ENCODE data around the gene IARS2.
"Not testable (repeated sequence)": the region's sequence is repeated elsewhere in the genome, so short reads cannot be mapped to it uniquely, and the experiment has no call there.

The IARS2 gene

DNA sequence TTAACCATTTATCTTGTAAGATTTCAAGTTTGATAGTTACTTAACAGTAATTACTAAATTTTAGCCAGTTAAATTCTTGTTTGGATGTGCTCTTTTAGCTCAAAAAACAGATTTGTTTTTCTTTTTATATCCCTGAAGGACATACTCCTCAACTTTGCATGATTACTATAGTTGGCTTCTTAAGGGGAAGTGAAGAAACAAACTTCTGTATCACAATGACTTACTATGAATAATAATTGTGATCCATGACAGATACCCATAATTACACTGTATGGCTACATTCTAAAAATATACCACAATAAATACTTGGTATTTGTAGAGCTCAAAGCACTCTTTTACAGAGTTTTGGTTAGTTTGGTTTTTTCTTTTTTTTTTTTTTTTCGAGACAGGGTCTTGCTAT is 55.8 kb downstream of the IARS2 start:
- TF ChIP-seq, protein P1, sequence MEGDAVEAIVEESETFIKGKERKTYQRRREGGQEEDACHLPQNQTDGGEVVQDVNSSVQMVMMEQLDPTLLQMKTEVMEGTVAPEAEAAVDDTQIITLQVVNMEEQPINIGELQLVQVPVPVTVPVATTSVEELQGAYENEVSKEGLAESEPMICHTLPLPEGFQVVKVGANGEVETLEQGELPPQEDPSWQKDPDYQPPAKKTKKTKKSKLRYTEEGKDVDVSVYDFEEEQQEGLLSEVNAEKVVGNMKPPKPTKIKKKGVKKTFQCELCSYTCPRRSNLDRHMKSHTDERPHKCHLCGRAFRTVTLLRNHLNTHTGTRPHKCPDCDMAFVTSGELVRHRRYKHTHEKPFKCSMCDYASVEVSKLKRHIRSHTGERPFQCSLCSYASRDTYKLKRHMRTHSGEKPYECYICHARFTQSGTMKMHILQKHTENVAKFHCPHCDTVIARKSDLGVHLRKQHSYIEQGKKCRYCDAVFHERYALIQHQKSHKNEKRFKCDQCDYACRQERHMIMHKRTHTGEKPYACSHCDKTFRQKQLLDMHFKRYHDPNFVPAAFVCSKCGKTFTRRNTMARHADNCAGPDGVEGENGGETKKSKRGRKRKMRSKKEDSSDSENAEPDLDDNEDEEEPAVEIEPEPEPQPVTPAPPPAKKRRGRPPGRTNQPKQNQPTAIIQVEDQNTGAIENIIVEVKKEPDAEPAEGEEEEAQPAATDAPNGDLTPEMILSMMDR (IDR thresholded peaks at IDR 0.05; ENCODE audit: extremely low read depth, insufficient read depth, missing control alignments): no peak
- no peak for DNase-seq (ENCODE audit: low spot score)
- in situ Hi-C loops (cut with MboI; ENCODE audit: low pct_unique_long_range_greater_than_20kb, low sequenced_read_pairs, unreplicated experiment): no loop called here

DNA sequence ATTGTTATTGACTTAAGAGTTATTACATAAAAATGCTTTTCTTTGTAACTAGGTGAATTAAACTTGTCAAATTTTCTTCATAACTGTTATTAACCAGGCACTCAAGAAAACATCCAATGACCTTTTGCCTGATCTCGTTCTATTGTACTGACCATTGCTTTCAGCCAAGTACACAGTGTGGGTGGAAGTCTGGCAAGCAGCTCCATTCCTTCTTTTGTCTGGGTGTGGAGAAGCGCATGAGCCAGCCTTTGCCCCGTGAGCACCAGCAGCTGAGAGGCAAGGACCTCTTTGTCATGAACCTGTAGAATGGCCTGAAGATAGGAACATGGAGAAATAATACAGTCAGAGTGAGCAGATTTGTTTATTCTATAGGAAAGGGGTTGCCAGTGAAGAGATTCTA is 57.5 kb downstream of the IARS2 start:
- TF ChIP-seq, protein P1 (IDR thresholded peaks at IDR 0.05; ENCODE audit: extremely low read depth, insufficient read depth, missing control alignments): no peak
- in situ Hi-C loops (cut with MboI; ENCODE audit: low pct_unique_long_range_greater_than_20kb, low sequenced_read_pairs, unreplicated experiment): no loop called here
- no peak for DNase-seq (ENCODE audit: low spot score)

DNA sequence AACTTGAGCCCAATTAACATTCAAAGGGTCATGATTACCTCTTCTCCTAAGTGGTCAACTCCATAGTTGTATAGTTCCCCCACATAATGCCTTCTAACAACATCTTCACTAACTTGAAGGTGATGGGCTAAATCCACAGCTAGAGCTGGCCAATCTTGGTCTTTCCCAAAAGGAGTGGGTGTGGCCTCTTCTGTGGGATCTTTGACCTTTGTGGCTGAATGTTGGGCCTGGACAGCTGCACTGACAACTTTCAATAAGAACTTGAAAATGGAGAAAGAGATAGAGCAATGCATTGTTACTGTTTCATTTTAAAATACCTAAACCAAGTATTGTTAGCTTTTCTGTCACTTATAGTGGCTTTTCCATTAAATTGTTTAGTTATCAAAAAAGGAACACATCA is 59.2 kb downstream of the IARS2 start:
- in situ Hi-C loops (cut with MboI; ENCODE audit: low pct_unique_long_range_greater_than_20kb, low sequenced_read_pairs, unreplicated experiment): no loop called here
- TF ChIP-seq, protein P1 (IDR thresholded peaks at IDR 0.05; ENCODE audit: extremely low read depth, insufficient read depth, missing control alignments): no peak
- DNase-seq (ENCODE audit: low spot score): no peak

DNA sequence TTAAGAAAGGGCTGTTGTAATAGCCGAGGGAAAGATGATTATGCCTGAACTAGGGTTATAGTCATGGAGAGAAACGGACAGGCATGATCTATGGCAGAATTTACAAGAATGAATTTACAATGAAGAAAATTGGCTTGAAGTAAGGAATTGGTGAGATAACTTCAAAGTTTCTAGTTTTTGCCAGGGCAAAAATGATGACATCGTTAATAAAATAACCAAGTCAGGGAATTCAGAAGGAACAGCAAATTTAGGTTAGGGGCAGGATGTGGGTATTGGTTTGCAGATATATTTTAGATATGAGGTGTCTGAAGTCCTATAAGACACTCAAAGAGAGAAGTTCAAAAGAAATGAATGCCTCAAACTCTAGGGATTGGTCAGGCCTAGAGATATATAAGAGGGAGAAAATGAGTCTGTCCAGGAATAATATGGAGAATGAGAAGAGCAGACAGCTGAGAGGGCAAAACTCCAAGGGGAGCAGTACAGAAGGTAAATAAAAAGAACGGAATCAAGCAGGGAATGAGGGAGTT is 62.8 kb downstream of the IARS2 start:
- TF ChIP-seq, protein P1 (IDR thresholded peaks at IDR 0.05; ENCODE audit: extremely low read depth, insufficient read depth, missing control alignments): no peak
- no peak for DNase-seq (ENCODE audit: low spot score)
- in situ Hi-C loops (cut with MboI; ENCODE audit: low pct_unique_long_range_greater_than_20kb, low sequenced_read_pairs, unreplicated experiment): no loop called here

DNA sequence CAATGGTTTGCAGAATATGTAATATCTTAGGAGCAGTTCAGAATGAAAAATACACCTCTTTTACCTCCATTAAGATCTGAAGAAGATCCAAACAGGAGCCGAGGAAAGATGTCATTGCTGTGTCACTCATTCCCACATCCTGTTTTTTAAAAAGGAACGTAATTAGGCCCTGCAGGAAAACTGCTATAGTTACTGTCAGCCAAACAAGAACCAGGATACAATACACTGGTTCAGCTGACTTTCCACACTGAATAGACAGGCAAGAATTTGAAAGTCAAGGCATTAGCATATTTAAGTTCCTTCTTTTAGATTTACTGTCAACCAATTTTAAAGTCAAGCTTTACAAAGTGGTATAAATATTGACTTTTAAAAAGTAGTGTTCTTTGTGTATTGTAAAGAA is 63.8 kb downstream of the IARS2 start:
- TF ChIP-seq, protein P1 (IDR thresholded peaks at IDR 0.05; ENCODE audit: extremely low read depth, insufficient read depth, missing control alignments): no peak
- no peak for DNase-seq (ENCODE audit: low spot score)
- in situ Hi-C loops (cut with MboI; ENCODE audit: low pct_unique_long_range_greater_than_20kb, low sequenced_read_pairs, unreplicated experiment): no loop called here

DNA sequence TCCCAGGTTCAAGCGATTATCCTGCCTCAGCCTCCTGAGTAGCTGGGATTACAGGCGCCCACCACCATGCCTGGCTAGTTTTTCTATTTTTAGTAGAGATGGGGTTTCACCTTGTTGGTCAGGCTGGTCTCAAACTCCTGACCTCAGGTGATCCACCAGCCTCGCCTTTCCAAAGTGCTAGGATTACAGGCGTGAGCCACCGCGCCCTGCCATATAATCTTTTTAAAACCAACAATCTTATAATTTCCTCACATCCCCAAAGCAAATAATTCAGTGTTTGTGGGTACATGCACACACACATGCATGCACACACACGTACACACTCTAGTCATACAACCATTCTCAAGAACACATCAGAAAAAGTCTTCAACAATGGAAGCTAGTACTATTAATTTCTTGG is 64.6 kb downstream of the IARS2 start:
- DNase-seq (ENCODE audit: low spot score); in situ Hi-C loops (cut with MboI; ENCODE audit: low pct_unique_long_range_greater_than_20kb, low sequenced_read_pairs, unreplicated experiment): not testable (repeated sequence)

DNA sequence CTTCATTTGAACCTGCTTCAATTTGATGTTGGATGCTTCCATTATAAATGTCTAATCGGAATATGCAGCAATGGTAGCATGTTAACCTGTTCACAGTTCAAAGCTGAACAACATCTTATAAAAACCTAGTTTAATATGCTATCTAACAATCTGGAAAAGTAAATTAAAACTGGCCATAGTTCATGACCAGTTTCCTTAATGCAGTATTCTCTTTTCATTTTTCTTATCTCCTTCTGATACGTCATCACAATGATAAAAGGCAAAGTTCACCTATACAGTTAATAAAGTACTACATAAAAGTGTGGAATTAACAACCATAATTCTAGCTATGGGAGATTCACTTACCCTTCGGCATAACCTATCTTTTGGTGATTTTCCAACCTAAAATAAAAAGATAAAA is 65.1 kb downstream of the IARS2 start:
- TF ChIP-seq, protein P1 (IDR thresholded peaks at IDR 0.05; ENCODE audit: extremely low read depth, insufficient read depth, missing control alignments): no peak
- no peak for DNase-seq (ENCODE audit: low spot score)
- in situ Hi-C loops (cut with MboI; ENCODE audit: low pct_unique_long_range_greater_than_20kb, low sequenced_read_pairs, unreplicated experiment): no loop called here
